ENCODE measurements around the gene TFB2M. TPM values are rescaled to one million over a fixed set of nuclear protein-coding genes. Genes with fewer than 3 reads are reported as not detected.
A peak's percentile ranks its signal among the peaks of the same experiment; 100 is the strongest.

The TFB2M gene
- total and polyA plus RNA-seq, 2 of the 13 experiments (the other 11 are each of a cell fraction or from before 2014, with no cell fraction given): 15.7 to 31.4 TPM

GRCh38 chr1:246566128-246566812 is at the start of gene TFB2M, which contains the start of gene CNST (continued):
- TF ChIP-seq SKIL (CRISPR knock-in tag; IDR thresholded peaks at IDR 0.05; ENCODE audit: borderline replicate concordance) (peak; percentile 80), PAF1 (CRISPR knock-in tag; IDR thresholded peaks at IDR 0.05) (no peak), HBP1 (CRISPR knock-in tag; IDR thresholded peaks at IDR 0.05; ENCODE audit: low read depth) (peak; percentile 83; the same call in 1 of the 2 replicates), ZFP36L1 (CRISPR knock-in tag; IDR thresholded peaks at IDR 0.05) (0 out of 2 replicates have a peak, but pooled peaks have one; percentile 23), ZMAT3 (CRISPR knock-in tag; conservative IDR thresholded peaks at IDR 0.05) (no peak), ZNF691 (CRISPR knock-in tag; IDR thresholded peaks at IDR 0.05; ENCODE audit: borderline replicate concordance, low read depth) (peak; percentile 60; the same call in 1 of the 2 replicates), SMARCE1 (IDR thresholded peaks at IDR 0.05; ENCODE audit: borderline replicate concordance) (no peak), YEATS4 (CRISPR knock-in tag; IDR thresholded peaks at IDR 0.05; ENCODE audit: borderline replicate concordance) (peak; percentile 96), SPEN (CRISPR knock-in tag; IDR thresholded peaks at IDR 0.05; ENCODE audit: low read depth) (peak; percentile 86), ZFAT (CRISPR knock-in tag; conservative IDR thresholded peaks at IDR 0.05) (no peak), HNRNPL (IDR thresholded peaks at IDR 0.05; ENCODE audit: low read depth, low read length) (no peak), KDM3A (CRISPR knock-in tag; IDR thresholded peaks at IDR 0.05; ENCODE audit: low read depth) (peak; percentile 65; the same call in 1 of the 2 replicates), ZNF234 (CRISPR knock-in tag; conservative IDR thresholded peaks at IDR 0.05) (no peak), NCOR1 (IDR thresholded peaks at IDR 0.05; ENCODE audit: borderline replicate concordance, low read length) (0 out of 2 replicates have a peak, but pooled peaks have one; percentile 17), SIN3A (IDR thresholded peaks at IDR 0.05; ENCODE audit: borderline replicate concordance, low read depth, low read length) (peak; percentile 88), TFE3 (CRISPR knock-in tag; IDR thresholded peaks at IDR 0.05) (no peak), ZNF251 (CRISPR knock-in tag; IDR thresholded peaks at IDR 0.05) (no peak), ISX (CRISPR knock-in tag; conservative IDR thresholded peaks at IDR 0.05) (no peak), ZNF724P (CRISPR knock-in tag; IDR thresholded peaks at IDR 0.05; ENCODE audit: borderline replicate concordance) (no peak), CSRNP1 (CRISPR knock-in tag; IDR thresholded peaks at IDR 0.05) (peak; percentile 85), SP140L (CRISPR knock-in tag; IDR thresholded peaks at IDR 0.05; ENCODE audit: borderline replicate concordance) (peak; percentile 15; the same call in 1 of the 2 replicates)
